Ecto neural progenitor cell (in vitro differentiated cells): ENCODE data around the gene AGAP1.

Experiments
- DNase-seq: peaks from one replicate; pipeline ENCODE4 v3.0.0-alpha.2; 2018; ENCODE audit warnings: low spot score

The AGAP1 gene

GRCh38 chr2:236001166-236001828 is 507.5 kb downstream of the AGAP1 start:
- DNase-seq, result no peak

GRCh38 chr2:236001854-236002253 is 508.0 kb downstream of the AGAP1 start:
- no peak for DNase-seq

- DNase-seq, result no peak
Measured at GRCh38 chr2:236008006-236008405, 514.2 kb downstream of the AGAP1 start.

GRCh38 chr2:236008857-236009256 is 515.0 kb downstream of the AGAP1 start:
- no peak for DNase-seq

GRCh38 chr2:236010920-236011685 is 517.3 kb downstream of the AGAP1 start:
- DNase-seq, result no peak

GRCh38 chr2:236012155-236012554 is 518.3 kb downstream of the AGAP1 start:
- DNase-seq, result no peak

- no peak for DNase-seq
Measured at GRCh38 chr2:236014408-236015131, 520.7 kb downstream of the AGAP1 start.

GRCh38 chr2:236015171-236015570 is 521.3 kb downstream of the AGAP1 start:
- no peak for DNase-seq

GRCh38 chr2:236016496-236016895 is 522.7 kb downstream of the AGAP1 start:
- no peak for DNase-seq

GRCh38 chr2:236017446-236017845 is 523.6 kb downstream of the AGAP1 start:
- no peak for DNase-seq

- no peak for DNase-seq
Measured at GRCh38 chr2:236019434-236019833, 525.6 kb downstream of the AGAP1 start.

GRCh38 chr2:236021499-236022057 is 527.7 kb downstream of the AGAP1 start:
- DNase-seq, result no peak

- DNase-seq, result no peak
Measured at GRCh38 chr2:236022128-236022527, 528.3 kb downstream of the AGAP1 start.

GRCh38 chr2:236025892-236026291 is 532.0 kb downstream of the AGAP1 start:
- no peak for DNase-seq

- DNase-seq, result no peak
Measured at GRCh38 chr2:236026841-236027240, 533.0 kb downstream of the AGAP1 start.

GRCh38 chr2:236028066-236028465 is 534.2 kb downstream of the AGAP1 start:
- DNase-seq, result no peak

- DNase-seq, result no peak
Measured at GRCh38 chr2:236033462-236033861, 539.6 kb downstream of the AGAP1 start.

GRCh38 chr2:236034974-236035373 is 541.1 kb downstream of the AGAP1 start:
- no peak for DNase-seq

GRCh38 chr2:236036045-236036444 is 542.2 kb downstream of the AGAP1 start:
- no peak for DNase-seq

GRCh38 chr2:236038096-236038495 is 544.3 kb downstream of the AGAP1 start:
- no peak for DNase-seq

- DNase-seq, result no peak
Measured at GRCh38 chr2:236040600-236041328, 546.9 kb downstream of the AGAP1 start.

GRCh38 chr2:236041616-236042015 is 547.8 kb downstream of the AGAP1 start:
- no peak for DNase-seq
